ENCODE results near the gene FAM241A.

GRCh38 chr4:112213856-112214255 is 68.6 kb downstream of the FAM241A start:
- TF ChIP-seq NFIC (IDR thresholded peaks at IDR 0.05) (no peak), REST (IDR thresholded peaks at IDR 0.05; ENCODE audit: low read depth) (no peak), TAF1 (IDR thresholded peaks at IDR 0.05; ENCODE audit: low read depth) (no peak), CREB1 (IDR thresholded peaks at IDR 0.05; ENCODE audit: low read depth) (no peak), CEBPB (IDR thresholded peaks at IDR 0.05) (no peak), RAD21 (IDR thresholded peaks at IDR 0.05; ENCODE audit: low read depth) (no peak), FOXM1 (IDR thresholded peaks at IDR 0.05; ENCODE audit: borderline replicate concordance, low read depth) (no peak), EP300 (IDR thresholded peaks at IDR 0.05; ENCODE audit: borderline replicate concordance) (no peak), MAX (IDR thresholded peaks at IDR 0.05) (no peak), YY1 (IDR thresholded peaks at IDR 0.05; ENCODE audit: low read depth) (no peak), ZBTB7A (IDR thresholded peaks at IDR 0.05; ENCODE audit: low read depth) (no peak)

All from Ishikawa (cell line).